A673 (cell line): Measurements from ENCODE around the gene SOX6.

Experiments used
- EZH2 ChIP-seq: fragments of 200-600 bp; sonication (generic); IDR thresholded peaks from 2 replicates; pipeline ENCODE4 v1.6.1; 2017; ENCODE audit warnings: borderline replicate concordance, low read depth, mild to moderate bottlenecking, mixed read lengths, antibody characterized with exemption, low read length; ENCODE audit not compliant: poor library complexity, severe bottlenecking
- TF ChIP-seq, protein P1 (sequence below): fragments of 300-800, 200-600 bp; sonication (generic); conservative IDR thresholded peaks from 2 replicates; pipeline ENCODE4 v1.5.1; 2017; ENCODE audit warnings: low read depth, mild to moderate bottlenecking, antibody characterized with exemption, low read length, moderate library complexity, mixed read lengths

DNA sequence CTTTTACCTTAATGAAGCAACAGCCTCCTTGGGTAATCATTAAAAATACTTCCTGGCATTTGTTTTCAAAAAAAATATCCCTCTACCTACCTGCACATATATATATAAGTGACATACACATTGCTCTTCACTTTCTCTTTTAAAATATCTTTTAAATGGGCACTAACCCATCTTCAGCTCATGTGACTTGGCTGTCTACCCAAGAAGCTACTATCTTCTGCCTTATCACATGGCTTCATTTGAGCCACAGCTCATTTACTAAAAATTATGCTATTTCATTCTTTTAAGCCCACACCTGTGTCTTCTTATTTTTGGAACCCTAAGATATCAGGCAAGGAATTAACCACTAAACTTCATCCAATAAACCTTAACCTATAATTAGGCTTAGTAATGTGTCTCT lies 37.0 kb upstream of the SOX6 start:
- TF ChIP-seq, protein P1, sequence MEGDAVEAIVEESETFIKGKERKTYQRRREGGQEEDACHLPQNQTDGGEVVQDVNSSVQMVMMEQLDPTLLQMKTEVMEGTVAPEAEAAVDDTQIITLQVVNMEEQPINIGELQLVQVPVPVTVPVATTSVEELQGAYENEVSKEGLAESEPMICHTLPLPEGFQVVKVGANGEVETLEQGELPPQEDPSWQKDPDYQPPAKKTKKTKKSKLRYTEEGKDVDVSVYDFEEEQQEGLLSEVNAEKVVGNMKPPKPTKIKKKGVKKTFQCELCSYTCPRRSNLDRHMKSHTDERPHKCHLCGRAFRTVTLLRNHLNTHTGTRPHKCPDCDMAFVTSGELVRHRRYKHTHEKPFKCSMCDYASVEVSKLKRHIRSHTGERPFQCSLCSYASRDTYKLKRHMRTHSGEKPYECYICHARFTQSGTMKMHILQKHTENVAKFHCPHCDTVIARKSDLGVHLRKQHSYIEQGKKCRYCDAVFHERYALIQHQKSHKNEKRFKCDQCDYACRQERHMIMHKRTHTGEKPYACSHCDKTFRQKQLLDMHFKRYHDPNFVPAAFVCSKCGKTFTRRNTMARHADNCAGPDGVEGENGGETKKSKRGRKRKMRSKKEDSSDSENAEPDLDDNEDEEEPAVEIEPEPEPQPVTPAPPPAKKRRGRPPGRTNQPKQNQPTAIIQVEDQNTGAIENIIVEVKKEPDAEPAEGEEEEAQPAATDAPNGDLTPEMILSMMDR = no peak
- no peak for TF ChIP-seq EZH2
